Coronary artery (tissue), 2 donors: ENCODE measurements around the gene LATS1.
"Not testable (repeated sequence)": the region's sequence is repeated elsewhere in the genome, so short reads cannot be mapped to it uniquely, and the experiment has no call there.

ENCODE experiments used
- DNase-seq: peaks from one replicate; pipeline ENCODE4 v3.0.0-alpha.2; 2017; ENCODE audit warnings: low spot score
- H3K27ac ChIP-seq, 2 donors: fragments of 200-600 bp; sonication (generic); one replicate each; pipeline ENCODE4 v1.5.1; 2016 to 2019
- H3K4me3 ChIP-seq: fragments of 200-600 bp; sonication (generic); 2 replicates; pipeline ENCODE4 v1.5.1; 2016; ENCODE audit warnings: mild to moderate bottlenecking, moderate library complexity
- TF ChIP-seq, protein P1 (sequence below): fragments of 200-600 bp; sonication (generic); IDR thresholded peaks from one replicate; pipeline ENCODE4 v1.5.1; 2019; ENCODE audit warnings: antibody characterized with exemption

LATS1 gene

GRCh38 chr6:149746147-149746946 is 28.4 kb upstream of the LATS1 start, which contains the start of gene NUP43:
Gene NUP43, minus strand, starts transcription at chr6:149746529. Its CDS starts 34 bp downstream, at chr6:149746495.
- Histone ChIP-seq H3K4me3 (peak within 1 kb of the TSS; percentile 88), H3K27ac (peak within 1 kb of the TSS; percentile 61 to 83)
- DNase-seq = peak; percentile 93
- TF ChIP-seq, protein P1, sequence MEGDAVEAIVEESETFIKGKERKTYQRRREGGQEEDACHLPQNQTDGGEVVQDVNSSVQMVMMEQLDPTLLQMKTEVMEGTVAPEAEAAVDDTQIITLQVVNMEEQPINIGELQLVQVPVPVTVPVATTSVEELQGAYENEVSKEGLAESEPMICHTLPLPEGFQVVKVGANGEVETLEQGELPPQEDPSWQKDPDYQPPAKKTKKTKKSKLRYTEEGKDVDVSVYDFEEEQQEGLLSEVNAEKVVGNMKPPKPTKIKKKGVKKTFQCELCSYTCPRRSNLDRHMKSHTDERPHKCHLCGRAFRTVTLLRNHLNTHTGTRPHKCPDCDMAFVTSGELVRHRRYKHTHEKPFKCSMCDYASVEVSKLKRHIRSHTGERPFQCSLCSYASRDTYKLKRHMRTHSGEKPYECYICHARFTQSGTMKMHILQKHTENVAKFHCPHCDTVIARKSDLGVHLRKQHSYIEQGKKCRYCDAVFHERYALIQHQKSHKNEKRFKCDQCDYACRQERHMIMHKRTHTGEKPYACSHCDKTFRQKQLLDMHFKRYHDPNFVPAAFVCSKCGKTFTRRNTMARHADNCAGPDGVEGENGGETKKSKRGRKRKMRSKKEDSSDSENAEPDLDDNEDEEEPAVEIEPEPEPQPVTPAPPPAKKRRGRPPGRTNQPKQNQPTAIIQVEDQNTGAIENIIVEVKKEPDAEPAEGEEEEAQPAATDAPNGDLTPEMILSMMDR = peak; percentile 46

- DNase-seq, H3K27ac ChIP-seq: not testable (repeated sequence)
- H3K4me3 ChIP-seq = peak overlapping the region; percentile 88
These were observed 27.4 kb upstream of the LATS1 start for GRCh38 chr6:149745252-149745651.

GRCh38 chr6:149734915-149735314 is 17.0 kb upstream of the LATS1 start:
- DNase-seq = no peak
- TF ChIP-seq, protein P1 = no peak
- H3K27ac ChIP-seq = no peak overlapping the region
- no peak overlapping the region for H3K4me3 ChIP-seq

GRCh38 chr6:149733089-149733720 is 15.3 kb upstream of the LATS1 start:
- Histone ChIP-seq H3K27ac (no peak overlapping the region), H3K4me3 (no peak overlapping the region)
- TF ChIP-seq, protein P1 = no peak
- DNase-seq = no peak

DNA sequence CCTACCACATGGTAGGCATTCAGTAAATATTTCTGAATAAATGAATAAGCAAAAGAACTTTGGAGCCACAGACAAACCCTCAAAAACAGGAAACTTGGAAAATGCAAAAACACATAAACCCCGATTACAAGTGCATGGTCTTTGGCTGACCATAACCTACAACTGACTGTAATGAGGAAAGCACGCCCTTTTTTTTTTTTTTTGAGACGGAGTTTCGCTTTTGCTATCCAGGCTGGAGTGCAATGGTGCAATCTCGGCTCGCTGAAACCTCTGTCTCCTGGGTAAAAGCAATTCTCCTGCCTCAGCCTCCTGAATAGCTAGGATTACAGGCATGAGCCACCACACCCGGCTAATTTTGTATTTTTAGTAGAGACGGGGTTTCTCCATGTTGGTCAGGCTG is 11.9 kb upstream of the LATS1 start:
- DNase-seq = no peak
- H3K4me3 ChIP-seq = no peak overlapping the region
- TF ChIP-seq, protein P1 = no peak
- no peak overlapping the region for H3K27ac ChIP-seq

DNA sequence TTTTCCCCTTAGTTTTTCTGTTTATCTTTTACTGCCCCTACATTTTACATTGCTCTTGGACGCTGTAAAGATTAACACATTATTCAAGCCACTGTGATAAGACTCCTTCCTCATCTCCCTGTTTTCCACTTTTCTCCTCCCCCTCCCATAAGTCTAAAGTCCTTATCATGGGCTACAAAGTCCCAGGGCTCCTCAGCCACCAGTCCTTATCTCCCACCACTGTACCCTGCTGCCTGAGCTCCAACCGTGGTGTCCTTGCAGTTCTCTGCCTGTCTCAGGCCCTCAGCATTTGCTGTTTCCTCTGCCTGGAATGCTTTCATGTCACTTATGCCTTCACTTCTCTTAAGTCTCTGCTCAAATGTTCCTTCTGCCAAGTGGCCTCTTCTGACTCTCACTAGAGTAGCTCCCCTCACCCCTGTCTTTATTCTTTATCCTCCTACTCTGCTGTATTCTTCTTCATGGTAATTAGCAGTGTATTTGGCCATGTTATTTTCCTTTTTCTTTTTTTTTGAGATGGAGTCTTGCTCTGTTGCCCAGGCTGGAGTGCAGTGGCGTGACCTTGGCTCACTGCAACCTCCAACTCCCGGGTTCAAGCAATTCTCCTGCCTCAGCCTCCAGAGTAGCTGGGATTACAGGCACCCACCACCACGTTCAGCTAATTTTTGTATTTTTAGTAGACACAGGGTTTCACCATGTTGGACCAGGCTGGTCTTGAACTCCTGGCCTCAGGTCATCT is 10.8 kb upstream of the LATS1 start:
- DNase-seq = no peak
- H3K4me3 ChIP-seq = no peak overlapping the region
- H3K27ac ChIP-seq = peak overlapping the region in 1 of 2 donors; percentile 22
- TF ChIP-seq, protein P1 = no peak

- no peak overlapping the region for H3K27ac ChIP-seq
- TF ChIP-seq, protein P1 = no peak
- DNase-seq = no peak
- H3K4me3 ChIP-seq = no peak overlapping the region
These were observed 10.0 kb upstream of the LATS1 start for GRCh38 chr6:149727793-149728498.
